Fibroblast of the aortic adventitia (primary cell): ENCODE results near the gene PCCA. TPM values are rescaled to one million over a fixed set of nuclear protein-coding genes. Genes with fewer than 3 reads are reported as not detected.

Experiments used
- DNase-seq: peaks from one replicate; pipeline ENCODE4 v3.0.0-alpha.2; 2010; ENCODE audit warnings: low read depth
- H3K4me3 ChIP-seq: 2 replicates; pipeline ENCODE4 v1.5.1; 2011; ENCODE audit warnings: low read depth, mild to moderate bottlenecking, control low read depth, low read length, moderate library complexity
- CTCF ChIP-seq: IDR thresholded peaks from 2 replicates; pipeline ENCODE4 v1.5.1; 2011; ENCODE audit warnings: mild to moderate bottlenecking, low read length, control low read depth, inconsistent platforms; ENCODE audit not compliant: insufficient read depth
- total RNA-seq: library from RNA; depleted of rRNA; stranded (reverse); fragments of >200 nt; gene quantifications from 2 replicates; pipeline ENCODE4 v1.2.3, GENCODE V29; 2012; ENCODE audit warnings: low replicate concordance

The PCCA gene
- total RNA-seq, 1 donor = 23.8 TPM

DNA sequence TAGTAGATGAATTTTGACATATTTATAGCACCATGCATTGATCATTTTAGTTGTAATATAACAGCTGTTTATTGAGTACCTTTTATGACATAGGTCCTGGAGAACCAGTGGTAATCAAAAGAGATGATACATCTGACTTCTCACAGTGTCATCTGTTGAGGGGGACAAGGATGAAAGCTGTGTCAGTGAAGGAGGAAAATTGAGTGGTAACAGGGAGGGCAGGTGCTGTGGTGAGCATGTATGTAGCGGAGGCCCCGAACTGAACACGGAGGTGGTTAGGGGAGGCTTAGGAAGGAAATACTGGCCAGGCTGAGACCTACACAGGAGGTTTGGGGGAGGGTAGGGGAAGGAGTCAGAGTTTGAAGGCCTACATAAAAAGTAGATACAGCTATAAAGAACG is 300.0 kb downstream of the PCCA start:
- no peak for TF ChIP-seq CTCF
- no peak overlapping the region for H3K4me3 ChIP-seq
- DNase-seq = no peak

DNA sequence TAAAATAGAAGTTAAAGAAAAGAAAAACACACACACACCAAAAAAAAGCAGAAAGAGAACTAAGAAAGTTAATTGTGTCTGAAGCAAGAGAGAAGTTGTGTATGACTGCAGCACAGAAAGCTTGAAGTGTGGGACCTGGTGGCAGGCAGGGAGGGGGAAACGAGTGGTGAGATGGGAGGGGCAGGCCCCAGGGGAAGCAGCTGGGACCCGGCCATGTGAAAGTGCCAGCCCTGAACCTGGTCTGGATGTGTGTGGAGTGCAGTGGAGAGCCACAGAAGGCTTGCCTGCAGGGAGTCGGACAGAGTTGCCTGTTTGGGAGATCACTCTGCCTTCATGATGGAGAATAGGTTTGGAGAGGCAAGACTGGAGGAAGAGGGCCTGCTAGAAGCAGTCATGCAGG is 300.7 kb downstream of the PCCA start:
- TF ChIP-seq CTCF = no peak
- DNase-seq = no peak
- H3K4me3 ChIP-seq = no peak overlapping the region

DNA sequence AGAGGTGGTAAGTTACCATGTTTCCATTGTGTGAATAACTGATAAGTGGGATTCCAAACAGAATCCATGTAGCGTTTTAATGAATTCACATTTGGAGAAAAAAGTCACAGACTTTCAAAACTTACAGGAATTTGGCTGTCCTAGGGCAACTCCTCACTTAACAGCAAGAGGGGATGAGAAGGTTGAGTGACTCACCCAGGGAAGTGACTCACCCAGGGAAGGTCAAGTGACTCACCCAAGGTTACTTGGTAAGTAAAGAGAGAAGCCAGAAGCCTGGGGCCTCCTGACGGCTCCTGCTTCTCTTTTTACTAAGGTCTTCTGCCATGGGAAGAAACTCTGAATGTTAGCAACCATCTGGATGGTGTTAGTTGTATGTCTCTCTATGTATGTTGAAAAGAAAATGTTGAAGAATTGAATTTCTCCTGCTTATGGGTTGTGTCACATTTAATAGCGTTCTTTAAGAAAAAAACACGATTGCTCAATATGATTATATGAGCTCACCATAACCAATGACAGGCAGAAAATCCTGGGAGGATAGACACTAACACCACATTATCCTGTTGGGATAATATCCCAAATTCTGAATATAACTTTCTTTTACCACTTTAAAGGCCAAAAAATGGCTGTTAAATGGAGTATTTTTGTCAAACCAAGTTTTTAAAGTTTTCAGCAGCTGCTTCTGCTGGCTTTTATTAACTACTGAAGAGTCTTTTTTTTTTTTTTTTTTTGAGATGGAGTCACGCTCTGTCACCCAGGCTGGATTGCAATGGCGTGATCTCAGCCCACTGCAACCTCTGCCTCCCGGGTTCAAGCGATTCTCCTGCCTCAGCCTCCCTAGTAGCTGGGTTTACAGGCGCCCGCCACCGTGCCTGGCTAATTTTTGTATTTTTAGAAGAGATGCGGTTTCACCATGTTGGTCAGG is 304.1 kb downstream of the PCCA start:
- H3K4me3 ChIP-seq = no peak overlapping the region
- TF ChIP-seq CTCF = no peak
- peak; percentile 100 for DNase-seq

DNA sequence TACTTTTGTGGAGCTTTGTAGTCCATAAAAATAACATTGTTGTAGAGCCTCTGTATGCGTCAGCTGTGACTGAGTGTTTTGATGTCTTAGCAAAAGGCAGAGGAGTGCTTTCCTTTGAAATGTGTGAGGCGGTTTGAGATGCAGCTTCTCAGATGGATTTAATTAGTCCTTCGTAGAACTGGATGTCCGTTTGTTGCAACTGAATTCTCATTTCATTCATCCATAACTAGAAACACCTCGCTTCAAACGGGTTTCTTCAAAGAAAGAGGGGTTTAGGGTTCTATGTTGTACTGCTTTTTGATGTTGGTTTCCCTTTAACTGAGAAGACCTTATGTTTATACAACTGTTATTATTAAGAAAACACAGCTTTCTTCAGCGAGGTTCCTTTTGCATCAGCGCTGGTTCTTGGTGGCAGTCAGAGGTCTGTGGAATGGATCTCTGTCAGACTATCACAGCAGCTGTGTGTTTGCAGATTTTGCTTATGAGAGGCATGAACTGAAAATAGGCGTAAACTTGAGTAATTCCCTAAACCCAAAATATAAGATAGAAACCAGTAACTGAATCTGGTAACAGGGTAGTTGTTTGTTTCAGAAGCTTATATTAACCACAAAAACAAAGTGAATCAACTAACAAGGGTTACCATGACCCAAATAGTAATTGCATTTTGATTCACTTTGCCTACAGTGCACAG is 305.3 kb downstream of the PCCA start:
- DNase-seq = peak; percentile 74
- H3K4me3 ChIP-seq = no peak overlapping the region
- TF ChIP-seq CTCF = no peak

DNA sequence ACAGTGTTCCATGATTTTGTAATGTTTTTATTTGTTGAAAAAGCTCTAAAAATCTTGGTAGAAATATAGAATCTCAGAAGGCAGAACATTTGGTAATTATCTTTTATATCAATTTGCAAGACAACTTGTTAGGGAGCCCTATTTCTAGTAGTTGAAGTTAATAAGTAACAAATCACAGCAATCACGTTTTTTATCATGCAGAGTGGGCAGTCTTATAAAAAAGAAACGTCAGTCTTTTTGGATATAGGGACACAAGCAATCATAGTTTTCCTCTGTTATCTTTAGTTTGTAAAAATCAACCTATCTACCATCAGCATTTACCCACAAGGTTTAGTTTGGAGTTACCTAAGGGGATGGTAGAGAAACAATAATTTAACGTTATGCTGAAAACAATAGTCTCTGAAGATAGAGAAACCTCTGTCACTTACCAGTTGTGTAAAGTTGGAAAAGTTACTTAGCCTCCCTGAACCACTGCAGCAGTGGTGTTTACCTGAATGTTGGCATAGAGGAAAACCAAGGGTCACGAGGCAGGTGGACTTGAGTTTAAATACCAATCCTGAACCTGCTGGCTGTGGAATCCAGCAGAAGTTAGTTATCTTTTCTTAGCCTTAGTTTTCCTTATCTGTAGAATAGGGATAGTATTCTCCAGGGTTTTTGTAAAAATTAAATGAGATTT is 306.9 kb downstream of the PCCA start:
- no peak for DNase-seq
- TF ChIP-seq CTCF = no peak
- no peak overlapping the region for H3K4me3 ChIP-seq

- no peak for TF ChIP-seq CTCF
- H3K4me3 ChIP-seq = no peak overlapping the region
- no peak for DNase-seq
Observed at GRCh38 chr13:100396776-100397175, 307.9 kb downstream of the PCCA start.
